Astrocyte of the spinal cord (primary cell): ENCODE data around the gene PRPF6.

ENCODE experiments used
- DNase-seq: peaks from one replicate; pipeline ENCODE4 v3.0.0; 2011; ENCODE audit warnings: low read depth, low spot score
- H3K4me3 ChIP-seq: 2 replicates; pipeline ENCODE4 v1.5.1; 2011; ENCODE audit warnings: low read depth, mild to moderate bottlenecking, low read length, moderate library complexity
- in situ Hi-C: cut with HindIII; loops from 2 replicates; pipeline ENCODE4 v1.10.0; 2017; ENCODE audit warnings: low sequenced_read_pairs
- TF ChIP-seq, protein P1 (sequence below): IDR thresholded peaks from 2 replicates; pipeline ENCODE4 v1.5.1; 2012; ENCODE audit warnings: low read depth, mild to moderate bottlenecking, low read length, inconsistent platforms

Gene PRPF6

GRCh38 chr20:64068386-64069208 lies 87.7 kb downstream of the PRPF6 start:
- TF ChIP-seq, protein P1, sequence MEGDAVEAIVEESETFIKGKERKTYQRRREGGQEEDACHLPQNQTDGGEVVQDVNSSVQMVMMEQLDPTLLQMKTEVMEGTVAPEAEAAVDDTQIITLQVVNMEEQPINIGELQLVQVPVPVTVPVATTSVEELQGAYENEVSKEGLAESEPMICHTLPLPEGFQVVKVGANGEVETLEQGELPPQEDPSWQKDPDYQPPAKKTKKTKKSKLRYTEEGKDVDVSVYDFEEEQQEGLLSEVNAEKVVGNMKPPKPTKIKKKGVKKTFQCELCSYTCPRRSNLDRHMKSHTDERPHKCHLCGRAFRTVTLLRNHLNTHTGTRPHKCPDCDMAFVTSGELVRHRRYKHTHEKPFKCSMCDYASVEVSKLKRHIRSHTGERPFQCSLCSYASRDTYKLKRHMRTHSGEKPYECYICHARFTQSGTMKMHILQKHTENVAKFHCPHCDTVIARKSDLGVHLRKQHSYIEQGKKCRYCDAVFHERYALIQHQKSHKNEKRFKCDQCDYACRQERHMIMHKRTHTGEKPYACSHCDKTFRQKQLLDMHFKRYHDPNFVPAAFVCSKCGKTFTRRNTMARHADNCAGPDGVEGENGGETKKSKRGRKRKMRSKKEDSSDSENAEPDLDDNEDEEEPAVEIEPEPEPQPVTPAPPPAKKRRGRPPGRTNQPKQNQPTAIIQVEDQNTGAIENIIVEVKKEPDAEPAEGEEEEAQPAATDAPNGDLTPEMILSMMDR, result no peak
- DNase-seq, result no peak
- H3K4me3 ChIP-seq, result no peak overlapping the region
- in situ Hi-C loops, result no loop called here

GRCh38 chr20:64069209-64069613 lies 88.3 kb downstream of the PRPF6 start:
- H3K4me3 ChIP-seq, result no peak overlapping the region
- in situ Hi-C loops, result no loop called here
- DNase-seq, result no peak
- TF ChIP-seq, protein P1, result no peak

DNA sequence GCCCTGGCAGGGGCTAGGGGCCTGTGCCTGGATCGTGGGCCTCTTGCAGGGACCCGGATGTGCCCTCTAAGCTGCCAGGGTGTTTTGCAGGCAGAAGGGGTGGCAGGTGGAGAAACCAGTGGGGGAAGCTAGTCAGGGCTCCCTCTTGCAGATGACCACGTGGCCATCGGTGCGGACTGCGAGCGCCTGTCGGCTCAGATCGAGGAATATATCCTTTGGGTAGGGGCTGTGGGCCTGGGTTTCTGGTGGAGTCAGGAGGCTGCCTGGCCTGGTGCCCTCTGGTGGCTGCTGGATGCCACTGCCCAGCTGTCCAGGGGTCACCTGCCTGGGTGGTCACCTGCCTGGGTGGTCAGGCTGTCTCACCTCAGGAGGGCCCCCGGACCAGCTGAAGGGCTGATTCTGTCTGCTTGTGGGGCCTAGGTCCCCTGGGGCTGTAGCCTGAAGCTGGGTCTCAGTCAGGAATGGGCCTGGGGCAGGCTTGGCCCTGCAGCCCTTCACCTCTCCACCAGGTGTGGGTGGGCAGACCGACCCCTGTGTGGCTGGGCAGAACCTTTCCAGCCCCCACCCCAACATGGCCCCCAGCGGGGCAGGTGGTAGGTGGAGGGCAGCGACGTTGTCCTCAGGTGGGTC lies 88.8 kb downstream of the PRPF6 start:
- in situ Hi-C loops, result no loop called here
- DNase-seq, result no peak
- H3K4me3 ChIP-seq, result no peak overlapping the region

GRCh38 chr20:64070244-64070993 lies 89.5 kb downstream of the PRPF6 start:
- in situ Hi-C loops, result no loop called here
- TF ChIP-seq, protein P1, result no peak
- DNase-seq, result no peak
- no peak overlapping the region for H3K4me3 ChIP-seq

More for the DNA sequence above, 88.8 kb downstream of the PRPF6 start:
- TF ChIP-seq, protein P1, result peak; percentile 89

GRCh38 chr20:64071341-64072332 lies 90.7 kb downstream of the PRPF6 start:
- in situ Hi-C loops, result no loop called here
- H3K4me3 ChIP-seq, result no peak overlapping the region
- no peak for DNase-seq
- TF ChIP-seq, protein P1, result no peak
